HG03175 (cell line): Measurements from ENCODE around the gene KCNAB1.
"Not testable (repeated sequence)": the region's sequence is repeated elsewhere in the genome, so short reads cannot be mapped to it uniquely, and the experiment has no call there.

Source experiments
- ATAC-seq: cut with Tn5 transposase; IDR thresholded peaks from one replicate; pipeline ENCODE4 v1.9.1; 2021; ENCODE audit warnings: mild to moderate bottlenecking, moderate library complexity; ENCODE audit not compliant: unreplicated experiment

Gene KCNAB1

DNA sequence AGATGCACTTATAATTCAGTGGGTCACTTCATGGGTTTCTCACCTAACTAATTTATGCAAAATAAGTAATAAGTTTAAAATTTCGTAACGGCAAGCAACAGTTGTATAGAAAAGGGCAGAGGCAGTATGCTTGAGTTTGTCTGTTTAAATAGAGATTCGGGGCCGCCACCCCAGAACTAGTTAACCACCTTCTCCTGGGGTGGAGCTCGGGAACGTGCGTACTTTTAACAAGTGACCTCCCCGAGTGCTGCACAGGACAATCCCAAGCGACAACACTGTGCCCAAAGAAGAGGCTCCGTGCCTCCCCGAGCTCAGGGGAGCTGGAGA is 434.1 kb downstream of the KCNAB1 start:
- no peak for ATAC-seq

DNA sequence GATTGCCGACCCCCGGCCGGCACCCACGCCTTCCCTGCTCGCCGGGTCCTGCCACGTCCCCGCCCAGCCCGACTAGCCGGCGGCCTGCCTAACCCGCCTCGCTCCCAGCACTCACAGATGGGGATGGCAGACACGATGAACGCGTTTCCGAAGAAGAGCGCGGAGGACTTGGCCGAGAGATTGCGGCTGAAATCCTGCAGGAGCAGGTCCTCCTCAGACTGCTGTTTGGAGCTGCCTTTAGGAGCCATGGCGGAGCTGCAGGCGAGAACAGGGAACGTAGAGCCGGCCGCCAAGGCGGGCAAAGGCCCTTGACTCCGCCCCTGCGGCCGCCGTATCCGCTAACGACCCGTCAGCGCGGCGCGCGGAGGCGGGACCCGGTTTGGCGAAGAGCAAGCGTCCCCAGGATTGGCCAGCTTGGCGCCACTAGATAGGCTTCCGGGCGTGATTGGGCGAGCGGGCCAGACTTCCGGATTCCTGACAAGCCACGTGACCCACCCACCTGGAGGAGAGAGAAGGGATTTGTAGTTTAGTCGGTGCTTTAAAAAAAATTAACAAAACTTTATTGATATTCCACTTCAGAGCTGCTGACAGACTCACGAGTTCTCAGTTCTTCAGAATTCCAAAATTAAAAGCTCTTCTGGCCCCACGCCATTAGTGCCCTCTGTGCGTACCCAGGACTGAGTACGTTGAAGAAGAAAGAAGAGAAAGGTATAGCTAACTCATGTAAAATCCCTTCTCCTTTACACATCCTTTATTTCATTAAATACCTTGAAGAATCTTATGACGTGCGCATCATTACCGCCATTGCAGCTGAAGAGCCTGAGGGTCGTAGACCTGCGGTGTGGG is 434.7 kb downstream of the KCNAB1 start, which contains the start of gene SSR3:
Gene SSR3 (minus strand): TSS at position 276 of the 846 bp plus-strand sequence. CDS start 28 bp downstream, at position 248.
- peak; percentile 99 for ATAC-seq

DNA sequence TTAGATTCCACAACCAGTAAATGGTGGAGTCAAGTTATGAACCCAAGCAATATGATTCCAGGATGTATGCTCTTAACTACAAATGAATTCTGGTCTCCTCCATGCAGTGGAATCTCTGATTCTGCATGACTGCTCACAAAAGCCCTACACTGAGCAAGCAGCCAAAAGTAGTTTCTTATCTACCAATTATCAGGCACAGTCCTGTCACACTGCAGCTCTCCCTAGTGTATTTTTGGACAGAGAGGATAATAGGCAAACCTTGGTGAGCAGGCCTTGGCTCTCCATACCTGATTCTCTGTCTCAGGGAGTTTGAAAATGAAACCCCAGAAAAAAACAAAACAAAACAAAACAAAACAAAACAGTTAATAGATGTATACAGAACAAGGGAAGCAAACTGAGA is 438.0 kb downstream of the KCNAB1 start:
- ATAC-seq, result no peak

DNA sequence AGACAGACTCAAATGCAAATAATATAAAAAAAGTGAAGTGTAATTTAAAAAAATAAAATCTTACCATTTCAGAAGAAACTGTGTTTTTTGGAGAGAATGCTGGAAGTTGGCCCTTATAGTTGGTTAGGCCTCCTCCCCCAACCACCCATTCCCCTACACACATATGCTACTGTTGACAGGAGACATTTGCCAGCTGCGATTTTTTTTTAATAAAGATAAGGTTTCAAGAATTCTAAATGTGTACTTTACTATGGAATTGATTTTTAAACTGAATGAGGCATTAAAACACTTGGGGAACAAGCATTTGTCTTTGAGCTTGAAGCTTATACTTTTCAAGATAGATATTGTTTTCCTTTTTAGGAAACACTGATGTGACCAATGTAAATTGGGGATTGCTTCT is 438.9 kb downstream of the KCNAB1 start:
- no peak for ATAC-seq

DNA sequence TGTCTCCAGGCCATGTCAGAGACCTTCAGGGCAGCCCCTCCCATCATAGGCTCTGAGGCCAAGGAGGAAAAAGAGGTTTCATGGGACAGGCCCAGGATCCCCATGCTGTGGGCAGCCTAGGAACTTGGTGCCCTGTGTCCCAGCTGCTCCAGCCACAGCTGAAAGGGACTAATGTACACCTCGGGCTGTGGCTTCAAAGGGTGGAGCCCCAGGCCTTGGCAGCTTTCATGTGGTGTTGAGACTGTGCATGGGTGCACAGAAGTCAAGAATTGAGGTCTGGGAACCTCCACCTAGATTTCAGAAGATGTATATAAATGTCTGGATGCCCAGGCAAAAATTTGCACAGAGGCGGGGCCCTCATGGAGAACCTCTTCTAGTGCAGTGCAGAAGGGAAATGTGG is 441.2 kb downstream of the KCNAB1 start:
- ATAC-seq, result no peak

DNA sequence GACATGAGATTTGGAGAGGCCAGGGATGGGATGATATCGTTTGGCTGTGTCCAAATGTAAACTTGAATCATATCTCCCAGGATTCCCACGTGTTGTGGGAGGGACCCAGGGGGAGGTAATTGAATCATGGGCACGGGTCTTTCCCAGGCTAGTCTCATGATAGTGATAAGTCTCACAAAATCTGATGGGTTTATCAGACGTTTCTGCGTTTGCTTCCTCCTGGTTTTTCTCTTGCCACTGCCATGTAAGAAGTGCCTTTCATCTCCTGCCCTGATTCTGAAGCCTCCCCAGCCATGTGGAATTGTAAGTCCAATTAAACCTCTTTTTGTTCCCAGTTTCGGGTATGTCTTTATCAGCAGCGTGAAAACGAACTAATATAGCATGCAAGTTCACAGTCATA is 442.1 kb downstream of the KCNAB1 start:
- ATAC-seq, result not testable (repeated sequence)

DNA sequence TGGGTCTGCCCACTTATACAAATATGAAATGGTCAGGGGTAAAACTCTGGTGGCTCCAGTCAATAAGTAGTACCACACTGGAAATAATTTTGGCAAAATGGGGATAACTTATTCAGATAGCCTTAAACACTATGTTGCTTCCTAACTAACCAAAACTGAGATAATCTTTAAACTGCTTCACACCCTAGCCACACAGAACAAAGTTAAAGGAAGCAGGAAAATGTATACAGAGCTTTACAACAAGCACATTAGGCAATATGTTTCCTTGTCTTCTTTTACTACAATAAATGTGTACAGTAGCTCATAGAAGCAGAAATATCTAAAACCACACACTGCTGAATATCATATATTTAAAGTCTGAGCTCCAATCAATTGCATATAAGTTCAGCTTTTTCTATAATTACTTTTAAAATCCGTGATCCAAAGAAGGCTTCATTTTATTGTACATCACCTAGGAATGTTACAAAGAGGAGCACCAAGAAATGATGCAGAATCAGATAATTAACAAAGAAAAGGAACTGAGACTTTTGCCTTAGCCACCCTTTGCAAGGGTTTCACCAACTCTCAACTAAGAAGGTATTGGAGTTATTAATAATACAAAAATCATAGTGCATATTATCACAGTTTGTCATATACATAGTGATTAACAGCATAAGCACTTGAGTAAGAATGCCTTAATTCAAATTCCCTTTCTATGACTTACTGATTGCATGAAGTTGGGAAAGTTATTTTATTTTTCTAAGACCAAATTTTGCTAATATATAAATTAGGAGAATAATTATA is 443.7 kb downstream of the KCNAB1 start:
- peak; percentile 66 for ATAC-seq

DNA sequence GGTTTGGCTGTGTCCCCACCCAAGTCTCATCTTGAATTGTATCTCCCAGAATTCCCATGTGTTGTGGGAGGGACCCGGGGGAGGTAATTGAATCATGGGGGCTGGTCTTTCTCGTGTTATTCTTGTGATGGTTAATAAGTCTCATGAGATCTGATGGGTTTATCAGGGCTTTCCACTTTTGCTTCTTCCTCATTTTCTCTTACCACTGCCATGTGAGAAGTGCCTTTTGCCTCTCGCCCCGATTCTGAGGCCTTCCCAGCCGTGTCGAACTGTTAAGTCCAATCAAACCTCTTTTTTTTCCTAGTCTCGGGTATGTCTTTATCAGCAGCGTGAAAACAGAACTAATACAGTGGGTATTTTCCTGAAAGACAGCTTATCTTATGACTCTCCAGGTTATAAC is 448.6 kb downstream of the KCNAB1 start:
- not testable (repeated sequence) for ATAC-seq

DNA sequence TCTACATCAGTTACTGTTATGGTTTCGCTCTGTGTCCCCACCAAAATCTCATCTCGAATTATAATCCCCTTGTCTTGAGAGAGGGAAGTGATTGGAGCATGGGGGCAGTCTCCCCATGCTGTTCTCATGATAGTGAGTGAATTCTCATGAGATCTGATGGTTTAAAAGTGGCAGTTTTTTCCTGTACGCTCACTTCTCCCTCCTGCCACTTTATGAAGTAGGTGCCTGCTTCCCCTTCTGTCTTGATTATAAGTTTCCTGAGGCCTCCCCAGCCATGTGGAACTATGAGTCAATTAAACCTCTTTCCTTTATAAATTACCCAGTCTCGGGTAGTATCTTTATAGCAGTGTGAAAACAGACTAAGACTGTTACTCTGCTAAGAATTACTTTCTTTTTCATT is 449.5 kb downstream of the KCNAB1 start:
- ATAC-seq, result not testable (repeated sequence)

DNA sequence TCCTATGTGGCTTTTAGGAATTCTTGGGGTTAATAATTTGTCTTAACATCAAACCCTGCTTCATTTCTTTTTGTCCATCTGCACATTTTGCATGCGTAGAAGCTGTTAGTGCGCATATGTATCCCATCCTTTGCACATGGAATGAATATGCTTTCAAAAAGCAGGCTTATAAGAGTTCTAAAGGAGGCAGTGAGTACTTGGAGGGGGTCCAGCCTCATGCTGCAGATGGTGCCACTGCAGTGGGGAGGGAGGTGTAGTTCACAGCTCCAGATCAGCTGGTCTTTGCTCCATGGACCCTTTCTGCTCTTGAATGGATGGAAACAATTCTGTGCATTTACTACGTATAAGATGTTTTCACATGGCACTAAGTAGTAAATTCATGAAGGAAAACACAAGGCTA is 455.3 kb downstream of the KCNAB1 start:
- no peak for ATAC-seq

DNA sequence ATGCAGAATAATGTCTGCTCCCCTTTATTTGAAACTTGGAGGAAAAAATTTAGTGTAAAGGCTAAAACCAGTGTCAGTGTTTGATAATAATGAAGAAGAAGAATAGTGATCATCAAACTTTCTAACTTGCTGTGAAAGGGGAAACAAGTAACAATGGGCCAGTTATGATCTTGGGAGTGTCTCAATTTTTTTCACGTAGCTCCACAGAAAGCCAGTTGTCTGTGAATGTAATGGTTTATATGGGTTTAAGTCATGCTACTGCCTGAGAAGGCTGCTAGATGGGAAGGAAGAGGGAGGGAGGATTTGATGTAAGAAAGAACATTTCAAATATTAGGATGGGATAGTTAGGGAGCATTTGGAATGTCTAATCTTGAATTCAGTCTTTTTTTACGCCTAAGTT is 455.7 kb downstream of the KCNAB1 start:
- ATAC-seq, result no peak

DNA sequence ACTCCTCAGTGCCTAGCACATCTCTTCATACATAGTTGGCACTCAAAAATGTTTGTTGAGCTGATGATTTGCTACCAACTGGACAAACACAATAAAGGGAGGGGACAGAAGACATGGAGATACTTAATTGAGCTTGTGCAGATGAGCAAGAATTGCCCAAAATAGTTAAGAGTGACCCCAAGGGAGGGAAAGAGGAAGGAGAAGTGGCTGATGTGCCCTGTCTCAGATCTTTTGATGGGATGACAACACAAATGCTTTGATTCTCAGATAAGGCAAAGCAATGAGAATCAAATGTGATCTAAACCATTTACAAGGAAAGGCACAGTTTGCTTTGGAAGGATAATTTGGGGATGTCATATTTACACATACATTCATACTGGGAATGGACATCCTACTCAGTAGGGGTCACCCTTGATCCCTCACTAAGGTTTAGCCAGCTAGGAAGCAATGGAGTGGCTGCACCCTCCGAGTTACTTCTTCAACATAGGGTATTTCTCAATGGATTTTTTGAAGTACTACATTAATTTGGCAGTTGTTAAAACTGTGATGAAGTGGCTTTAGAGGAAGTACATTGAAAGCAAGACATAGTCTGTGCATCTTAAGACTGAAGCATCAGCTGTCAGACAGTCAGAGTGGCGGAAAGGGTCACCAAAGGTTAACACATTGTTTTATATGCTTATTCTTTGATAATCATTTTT is 456.4 kb downstream of the KCNAB1 start:
- ATAC-seq, result no peak

DNA sequence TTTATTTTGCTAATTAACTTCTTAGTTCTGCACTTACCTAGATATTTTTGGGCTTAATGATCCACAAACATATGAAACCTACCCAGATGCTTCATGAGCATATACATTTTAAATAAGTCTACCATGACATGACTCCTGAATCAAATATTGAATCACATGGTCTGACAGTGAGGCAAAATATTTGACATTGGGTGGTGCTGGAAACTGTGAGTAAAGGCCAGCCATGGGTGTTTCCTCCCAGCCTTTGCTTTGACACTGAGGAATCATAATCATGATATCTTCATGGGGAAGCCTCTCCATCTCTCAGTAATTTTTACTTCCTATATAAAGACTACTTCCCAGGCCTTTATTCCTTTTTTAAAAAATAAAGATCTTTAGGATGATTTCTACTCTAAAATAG is 457.4 kb downstream of the KCNAB1 start:
- ATAC-seq, result no peak

DNA sequence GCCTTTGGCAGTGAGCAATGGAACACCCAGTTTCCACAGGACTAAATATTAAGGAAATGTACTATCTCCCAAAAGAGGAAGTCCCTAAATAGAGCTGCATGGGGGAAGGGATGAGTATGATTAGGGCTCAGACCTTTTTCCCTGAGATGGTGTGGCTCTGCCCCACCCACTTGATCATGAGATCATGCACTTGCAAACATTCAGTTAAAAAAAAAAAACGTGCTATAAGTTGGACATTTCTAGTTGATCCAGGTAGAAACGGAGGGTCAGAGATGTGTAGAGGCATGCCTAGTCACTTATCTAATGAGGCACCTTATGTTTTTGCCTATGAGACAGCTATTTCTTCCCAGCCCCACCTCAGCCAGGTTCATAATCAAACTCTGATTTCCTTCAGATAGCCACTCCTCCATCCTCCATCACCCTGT is 459.1 kb downstream of the KCNAB1 start:
- ATAC-seq, result no peak

DNA sequence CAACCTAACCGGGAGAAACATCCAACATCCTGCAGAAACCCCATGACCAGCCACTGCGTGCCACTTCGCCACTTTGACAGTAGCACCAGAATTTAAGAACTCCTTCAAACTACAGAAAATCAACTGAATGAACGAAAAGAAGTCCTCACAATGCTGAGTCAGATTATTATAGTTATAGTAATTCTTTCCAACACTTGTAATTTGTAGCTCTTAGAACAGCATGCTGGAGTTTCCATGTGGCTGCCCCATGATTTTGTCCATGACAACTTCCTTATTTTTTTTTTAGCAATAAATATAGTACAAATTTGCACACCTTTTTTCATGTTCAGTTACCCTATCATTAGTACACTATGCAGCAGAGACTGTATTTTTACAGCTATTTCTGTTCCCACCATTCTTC is 460.7 kb downstream of the KCNAB1 start:
- no peak for ATAC-seq

DNA sequence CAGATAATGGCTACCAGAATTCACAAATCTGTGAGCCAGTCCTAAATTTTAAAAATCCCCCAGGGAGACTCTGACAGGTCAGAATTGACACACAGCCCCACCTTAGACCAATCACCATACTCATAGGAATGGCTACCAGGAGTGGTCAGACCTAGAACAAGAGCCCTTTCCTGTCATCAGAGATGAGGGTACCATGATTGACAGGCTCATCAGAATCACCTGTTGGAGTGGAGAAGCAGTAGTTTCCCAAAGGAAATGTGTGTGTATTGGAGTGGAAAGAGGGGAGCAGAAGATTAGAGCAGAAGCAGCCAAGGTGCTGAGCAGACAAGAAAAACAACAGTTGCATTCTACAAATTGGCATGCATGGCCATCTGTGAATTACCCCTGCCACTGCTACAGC is 461.6 kb downstream of the KCNAB1 start:
- ATAC-seq, result no peak

DNA sequence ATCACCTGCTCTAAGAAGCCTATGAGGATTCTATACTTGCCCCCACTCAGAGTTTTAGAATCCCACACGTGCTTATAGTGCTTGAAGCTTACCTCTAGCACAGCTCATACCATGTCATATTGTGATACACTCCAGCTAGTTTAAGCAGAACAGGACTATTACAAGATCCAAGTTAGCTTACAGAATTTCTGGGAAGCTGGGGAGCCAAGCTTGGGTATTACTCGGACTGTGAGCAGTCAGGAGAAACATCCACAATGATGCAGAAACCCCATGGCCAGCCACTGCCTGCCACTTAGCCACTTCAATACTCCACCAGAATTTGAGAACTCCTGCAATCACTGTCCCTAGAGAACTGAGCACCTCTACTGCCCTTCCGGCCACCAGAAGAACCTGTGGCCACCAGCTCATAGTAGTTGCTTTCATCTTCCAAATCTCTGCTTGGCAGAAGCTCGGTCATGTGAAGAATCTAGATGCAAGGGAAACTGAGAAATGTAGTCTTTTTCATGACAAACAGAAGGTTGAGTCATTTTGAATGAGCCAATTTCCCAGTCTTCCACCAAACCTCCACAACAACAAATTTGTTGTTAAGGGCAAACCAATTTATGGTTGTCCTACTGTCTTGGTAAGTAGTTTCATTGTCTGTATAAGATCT is 462.3 kb downstream of the KCNAB1 start:
- ATAC-seq, result peak; percentile 73

DNA sequence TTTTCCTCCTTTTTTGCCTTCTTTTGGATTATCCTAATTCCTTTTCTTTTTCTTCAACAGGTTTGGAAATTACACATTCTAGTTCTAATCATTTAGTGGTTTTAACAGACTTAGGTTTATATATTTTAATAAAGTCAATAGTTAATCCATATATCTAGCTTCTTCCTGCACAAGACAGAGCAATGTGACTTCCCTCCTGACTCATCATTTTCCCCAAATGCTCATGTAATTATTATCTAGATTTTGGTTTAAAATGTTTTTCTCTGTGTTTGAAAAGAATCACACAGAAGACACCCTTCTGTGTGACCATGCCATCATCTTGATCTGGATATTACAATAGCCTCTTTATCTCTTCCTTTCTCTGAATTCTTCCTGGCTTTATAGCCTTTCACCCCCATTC is 463.1 kb downstream of the KCNAB1 start:
- ATAC-seq, result no peak

DNA sequence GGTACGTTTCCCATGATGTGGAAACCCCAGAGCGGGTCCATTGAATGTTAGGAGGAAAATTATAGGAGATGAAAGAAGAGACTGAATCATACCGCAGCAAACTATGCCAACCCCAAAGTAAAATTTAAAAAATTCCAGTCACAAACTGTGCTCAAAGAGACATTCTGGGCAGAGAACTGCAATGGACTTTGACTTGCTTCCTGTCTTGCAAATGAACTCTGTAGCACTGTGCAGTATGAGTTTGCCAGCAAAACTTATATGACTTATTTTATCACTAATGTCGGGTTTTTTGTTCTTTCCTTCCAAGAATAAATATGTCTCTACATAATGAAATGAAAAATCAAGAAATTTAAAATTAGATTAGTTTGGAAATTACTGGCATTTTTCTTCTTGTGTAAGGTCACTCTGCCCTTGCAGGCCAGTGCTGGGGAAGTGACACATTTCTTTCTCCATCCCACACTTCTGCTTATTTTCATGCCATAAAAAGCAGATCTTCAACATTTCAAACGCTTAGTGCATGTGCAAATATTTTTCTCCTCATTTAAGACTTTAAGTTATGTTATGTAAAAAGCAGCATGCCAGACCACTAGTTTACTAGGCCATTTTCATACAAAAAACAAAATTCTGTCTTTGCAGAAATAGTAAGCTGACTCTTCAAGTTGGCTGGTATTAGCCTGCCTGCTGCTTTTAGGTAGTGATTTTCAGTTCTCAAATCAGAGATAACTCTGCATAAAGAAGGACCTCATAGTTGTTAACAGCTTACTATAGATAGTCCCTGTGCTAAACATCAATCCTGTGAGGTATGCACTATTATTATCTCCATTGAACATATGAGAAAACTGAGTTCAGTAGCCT is 466.8 kb downstream of the KCNAB1 start:
- peak; percentile 39 for ATAC-seq

DNA sequence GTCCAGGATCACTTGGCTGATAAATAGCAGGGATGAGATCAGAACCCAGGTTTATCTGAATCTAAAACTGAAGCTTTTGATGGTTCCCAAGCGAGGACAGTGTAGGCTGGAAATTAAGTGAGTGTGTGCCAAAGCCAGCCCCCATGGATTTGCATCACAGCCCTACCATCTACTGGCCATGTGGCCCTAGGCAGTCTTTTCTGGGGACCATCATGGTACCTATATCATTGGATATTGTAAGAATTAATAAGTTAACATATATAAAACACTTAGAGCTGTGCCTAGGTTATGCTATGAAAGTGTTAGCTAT is 467.3 kb downstream of the KCNAB1 start:
- ATAC-seq, result peak; percentile 5
